Spleen (tissue), 11 donors: Measurements from ENCODE around the gene AFAP1. TPM values are rescaled to one million over a fixed set of nuclear protein-coding genes. Genes with fewer than 3 reads are reported as not detected.

ENCODE experiments used
- DNase-seq: peaks from one replicate; pipeline ENCODE4 v3.0.0-alpha.2; 2020
- H3K27ac ChIP-seq, 8 donors: fragments of 200-600 bp; sonication (generic) in 7 of 8; 1 replicate in 4 of 8; 2 replicates in 4 of 8; pipeline versions ENCODE4 v1.5.0 to v1.8.0; 2016 to 2021; ENCODE audit warnings: inconsistent platforms in 4 of 8, mild to moderate bottlenecking in 4 of 8, moderate library complexity in 1 of 8
- H3K27me3 ChIP-seq, 7 donors: fragments of 200-600 bp; sonication (generic) in 6 of 7; replicated peaks in 1 of 7; 1 replicate in 4 of 7; 2 replicates in 3 of 7; pipeline versions ENCODE4 v1.5.0 to v1.8.0; 2016 to 2021; ENCODE audit warnings: inconsistent platforms in 3 of 7, mild to moderate bottlenecking in 1 of 7
- H3K36me3 ChIP-seq, 6 donors: fragments of 200-600 bp; sonication (generic) in 5 of 6; 1 replicate in 4 of 6; 2 replicates in 2 of 6; pipeline versions ENCODE4 v1.5.0 to v1.8.0; 2016 to 2021; ENCODE audit warnings: inconsistent platforms in 2 of 6
- H3K4me1 ChIP-seq, 6 donors: fragments of 200-600 bp; sonication (generic) in 5 of 6; 1 replicate in 3 of 6; 2 replicates in 3 of 6; pipeline versions ENCODE4 v1.5.0 to v1.8.0; 2016 to 2021; ENCODE audit warnings: inconsistent platforms in 3 of 6
- H3K4me3 ChIP-seq, 8 donors: fragments of 200-600 bp; sonication (generic) in 7 of 8; 1 replicate in 4 of 8; 2 replicates in 4 of 8; pipeline versions ENCODE4 v1.5.0 to v1.8.0; 2016 to 2021; ENCODE audit warnings: inconsistent platforms in 4 of 8, mild to moderate bottlenecking in 4 of 8, moderate library complexity in 2 of 8
- H3K9me3 ChIP-seq, 8 donors: fragments of 200-600 bp; sonication (generic) in 7 of 8; 1 replicate in 4 of 8; 2 replicates in 4 of 8; pipeline versions ENCODE4 v1.5.0 to v1.8.0; 2016 to 2021; ENCODE audit warnings: inconsistent platforms in 4 of 8
- CTCF ChIP-seq, 11 experiments: fragments of 200-600 bp in 7 of 11; fragments of 450-650 bp in 4 of 11; sonication (generic) in 4 of 11; IDR thresholded peaks in 8 of 11; conservative IDR thresholded peaks in 3 of 11; 1 replicate in 7 of 11; 2 replicates in 4 of 11; pipeline versions ENCODE4 v1.4.0 to v1.8.0; 2016 to 2021; ENCODE audit warnings: antibody characterized with exemption in 11 of 11, inconsistent platforms in 4 of 11, mild to moderate bottlenecking in 1 of 11
- POLR2A ChIP-seq, 3 donors: fragments of 450-650 bp; IDR thresholded peaks; one replicate each; pipeline ENCODE4 v1.5.1; 2017; ENCODE audit warnings: antibody characterized with exemption in 3 of 3, mild to moderate bottlenecking in 1 of 3
- POLR2AphosphoS5 ChIP-seq, 3 donors: sonication (generic); formaldehyde crosslinking; IDR thresholded peaks; one replicate each; pipeline ENCODE4 v1.5.1; 2017; ENCODE audit warnings: antibody characterized with exemption in 3 of 3
- WGBS, 5 donors: extraction: QIAGEN DNeasy Blood & Tissue Kit in 3 of 5; methylation state at CpG; one replicate each; pipeline versions ENCODE4 v1.1.5 to v1.1.7; 2013 to 2018; 5-methylcytosine and 5-hydroxymethylcytosine counted together
- intact Hi-C: fragments of 100-400 bp; cut with DNase I; formaldehyde crosslinking; loops from one replicate; pipeline ENCODE4 v1.15.0; 2023; ENCODE audit warnings: low total_unique reads
- polyA plus RNA-seq, 3 donors: library from polyadenylated mRNA; stranded (reverse); fragments of 200-250 nt; gene quantifications; one replicate each; pipeline ENCODE4 v1.2.1, GENCODE V29; 2013
- total RNA-seq, 7 donors: library from RNA; depleted of rRNA in 3 of 7; stranded (reverse); fragments of >200 nt in 3 of 7; fragmentation: NEBNext Ultra II Directional in 4 of 7; extraction: Animal tissue kit (Norgen Biotek cat#: 25700) in 4 of 7; gene quantifications; one replicate each; pipeline versions ENCODE4 v1.1.0 to v1.2.1, GENCODE V29; 2016 to 2021
- donor health status: healthy with polysubstance abuse.
- donor health status: DM: no; HTN: no; CAD: no; lungs with moderate emphysema.
- donor health status: DM: no; HTN: no; CAD: no.
- donor health status: Bipolar disorder and iron deficiency.
- donor health status: healthy.
- donor health status: DM: no; HTN: no; CAD: no.
- donor health status: DM: yes; HTN: yes; CAD: no.

Gene AFAP1
- total and polyA plus RNA-seq, 10 donors, result 1.6 to 29.2 (median 12.1) TPM

- 81 to 96% (median 89%) methylated on average over 15 to 18 of the region's 18 CpGs for WGBS, 5 donors
- intact Hi-C loops, result no loop called here
Measured at GRCh38 chr4:7798178-7798995, 141.3 kb downstream of the AFAP1 start.

GRCh38 chr4:7797330-7797729 lies 142.3 kb downstream of the AFAP1 start:
- peaks cover 0 to 66% (median 14%) of the 10 kb centered on the region in 6 donors for H3K36me3 ChIP-seq
- H3K4me3 ChIP-seq, result no peak overlapping the region
- peak; percentile 32 for DNase-seq

More at GRCh38 chr4:7798178-7798995, 141.3 kb downstream of the AFAP1 start:
- no peaks in the 10 kb centered on the region for H3K27me3 ChIP-seq
- no peaks in the 10 kb centered on the region for H3K9me3 ChIP-seq
- TF ChIP-seq POLR2AphosphoS5 (IDR thresholded peaks at IDR 0.05) (no peak), CTCF (IDR thresholded peaks at IDR 0.05 in 8 of 11, conservative IDR thresholded peaks at IDR 0.05 in 3 of 11) (no peak), POLR2A (IDR thresholded peaks at IDR 0.05) (no peak)
- peaks cover 0 to 6% (median 0%) of the 10 kb centered on the region in 6 donors for H3K4me1 ChIP-seq
- peaks cover 0 to 55% (median 14%) of the 10 kb centered on the region in 6 donors for H3K36me3 ChIP-seq
- peak; percentile 34 for DNase-seq
- no peak overlapping the region for H3K4me3 ChIP-seq
- no peak overlapping the region for H3K27ac ChIP-seq

GRCh38 chr4:7795983-7796382 lies 143.7 kb downstream of the AFAP1 start:
- intact Hi-C loops, result no loop called here
- H3K4me1 ChIP-seq, result no peaks in the 10 kb centered on the region
- H3K27me3 ChIP-seq, result no peaks in the 10 kb centered on the region
- H3K36me3 ChIP-seq, result peaks cover 0 to 74% (median 13%) of the 10 kb centered on the region in 6 donors
- TF ChIP-seq CTCF (IDR thresholded peaks at IDR 0.05 in 8 of 11, conservative IDR thresholded peaks at IDR 0.05 in 3 of 11) (no peak), POLR2AphosphoS5 (IDR thresholded peaks at IDR 0.05) (no peak)
- H3K9me3 ChIP-seq, result no peaks in the 10 kb centered on the region
- no peak overlapping the region for H3K4me3 ChIP-seq
- peak; percentile 5 for DNase-seq
- H3K27ac ChIP-seq, result no peak overlapping the region
- 89 to 96% (median 92%) methylated on average over 8 of the region's 8 CpGs for WGBS, 5 donors

More at GRCh38 chr4:7797330-7797729, 142.3 kb downstream of the AFAP1 start:
- H3K4me1 ChIP-seq, result peaks cover 0 to 5% (median 0%) of the 10 kb centered on the region in 6 donors
- no peak overlapping the region for H3K27ac ChIP-seq
- 91 to 97% (median 93%) methylated on average over 11 of the region's 11 CpGs for WGBS, 5 donors
- TF ChIP-seq POLR2AphosphoS5 (IDR thresholded peaks at IDR 0.05), result no peak
- no peak for TF ChIP-seq POLR2A (IDR thresholded peaks at IDR 0.05)
- TF ChIP-seq CTCF (IDR thresholded peaks at IDR 0.05 in 8 of 11, conservative IDR thresholded peaks at IDR 0.05 in 3 of 11), result no peak
- no peaks in the 10 kb centered on the region for H3K9me3 ChIP-seq
- intact Hi-C loops, result no loop called here
- no peaks in the 10 kb centered on the region for H3K27me3 ChIP-seq

GRCh38 chr4:7793186-7793585 lies 146.5 kb downstream of the AFAP1 start:
- 59 to 65% (median 63%) methylated on average over 10 of the region's 10 CpGs for WGBS, 5 donors
- peak; percentile 17 for DNase-seq
- no peak for TF ChIP-seq POLR2AphosphoS5 (IDR thresholded peaks at IDR 0.05)
- no peak for TF ChIP-seq CTCF (IDR thresholded peaks at IDR 0.05 in 8 of 11, conservative IDR thresholded peaks at IDR 0.05 in 3 of 11)
- no peak for TF ChIP-seq POLR2A (IDR thresholded peaks at IDR 0.05)
- no peaks in the 10 kb centered on the region for H3K9me3 ChIP-seq
- H3K36me3 ChIP-seq, result peaks cover 0 to 46% (median 2%) of the 10 kb centered on the region in 6 donors
- no peak overlapping the region for H3K27ac ChIP-seq
- no peaks in the 10 kb centered on the region for H3K27me3 ChIP-seq
- intact Hi-C loops, result no loop called here
- H3K4me3 ChIP-seq, result no peak overlapping the region
- H3K4me1 ChIP-seq, result peaks cover 0 to 7% (median 0%) of the 10 kb centered on the region in 6 donors
